Skeletal muscle tissue (tissue), 4 donors: ENCODE results near the gene TNNT3. TPM values are rescaled to one million over a fixed set of nuclear protein-coding genes. Genes with fewer than 3 reads are reported as not detected.

Experiments used
- H3K27ac ChIP-seq: one replicate; pipeline ENCODE4 v1.7.0; 2013; ENCODE audit warnings: mild to moderate bottlenecking, low read depth, low read length, inconsistent platforms
- H3K27me3 ChIP-seq, 3 donors: one replicate each; pipeline ENCODE4 v1.7.0; 2013; ENCODE audit warnings: low read length in 3 of 3; ENCODE audit not compliant: control insufficient read depth in 3 of 3, insufficient read depth in 3 of 3
- H3K36me3 ChIP-seq, 3 donors: one replicate each; pipeline ENCODE4 v1.7.0; 2013; ENCODE audit warnings: low read length in 3 of 3; ENCODE audit not compliant: control insufficient read depth in 3 of 3, insufficient read depth in 3 of 3
- H3K4me1 ChIP-seq, 3 donors: one replicate each; pipeline ENCODE4 v1.7.0; 2013; ENCODE audit warnings: low read length in 3 of 3, mild to moderate bottlenecking in 3 of 3; ENCODE audit not compliant: control insufficient read depth in 3 of 3, insufficient read depth in 3 of 3
- H3K4me3 ChIP-seq, 3 donors: one replicate each; pipeline ENCODE4 v1.7.0; 2013; ENCODE audit warnings: low read length in 3 of 3
- H3K9ac ChIP-seq, 3 donors: one replicate each; pipeline ENCODE4 v1.7.0; 2013; ENCODE audit warnings: low read length in 3 of 3, mild to moderate bottlenecking in 3 of 3, moderate library complexity in 2 of 3, low read depth in 1 of 3
- H3K9me3 ChIP-seq, 3 donors: one replicate each; pipeline ENCODE4 v1.7.0; 2013; ENCODE audit warnings: low read length in 3 of 3; ENCODE audit not compliant: control insufficient read depth in 3 of 3
- total RNA-seq: library from RNA; depleted of rRNA; stranded (reverse); fragments of >200 nt; gene quantifications from one replicate; pipeline ENCODE4 v1.2.3, GENCODE V29; 2014
- donor health status: Osteomylitis.

Gene TNNT3
- total RNA-seq, 1 donor from 2014 or later = 4,042 TPM

- Histone ChIP-seq H3K36me3 (no peaks in the 10 kb centered on the region), H3K9me3 (no peaks in the 10 kb centered on the region), H3K27me3 (no peaks in the 10 kb centered on the region), H3K9ac (no peak overlapping the region), H3K4me3 (no peak overlapping the region), H3K27ac (no peak overlapping the region), H3K4me1 (no peaks in the 10 kb centered on the region)
These were observed 68.7 kb downstream of the TNNT3 start for GRCh38 chr11:1988174-1988573.

Other genes with a start within 250 kb of the TNNT3 start
- gene KRTAP5-6, start 222.5 kb upstream of the TNNT3 start, total RNA-seq = not detected
- not detected for gene IFITM10, start 169.1 kb upstream of the TNNT3 start, total RNA-seq
- gene CTSD, start 155.8 kb upstream of the TNNT3 start, total RNA-seq = 44.9 TPM
- not detected for gene SYT8, start 84.7 kb upstream of the TNNT3 start, total RNA-seq
- gene TNNI2, start 80.7 kb upstream of the TNNT3 start, total RNA-seq = 2,937 TPM
- 29.2 TPM for gene LSP1, start 66.6 kb upstream of the TNNT3 start, total RNA-seq
- gene PRR33, start 27.8 kb upstream of the TNNT3 start, total RNA-seq = 1.0 TPM
- gene MRPL23, start 27.6 kb downstream of the TNNT3 start, total RNA-seq = 12.0 TPM
- gene H19, start 78.1 kb downstream of the TNNT3 start, total RNA-seq = 27,241 TPM
- gene IGF2, start 219.7 kb downstream of the TNNT3 start, total RNA-seq = 711 TPM
- not detected for gene INS, start 241.5 kb downstream of the TNNT3 start, total RNA-seq